Activated CD8-positive, alpha-beta memory T cell treated with anti-CD3 and anti-CD28 coated beads, Interleukin-2, amount 50 U/mL, for 4 hours (primary cell): Measurements from ENCODE around the gene ADGRV1.

Experiments used
- DNase-seq: peaks from one replicate; pipeline ENCODE4 v3.0.0-alpha.2; 2020

The ADGRV1 gene

GRCh38 chr5:91121347-91121993 lies 562.9 kb downstream of the ADGRV1 start:
- no peak for DNase-seq

- no peak for DNase-seq
These were observed 564.1 kb downstream of the ADGRV1 start for GRCh38 chr5:91122651-91123050.

GRCh38 chr5:91123291-91123690 lies 564.7 kb downstream of the ADGRV1 start:
- no peak for DNase-seq

- no peak for DNase-seq
These were observed 565.3 kb downstream of the ADGRV1 start for GRCh38 chr5:91123901-91124300.

GRCh38 chr5:91125916-91126315 lies 567.3 kb downstream of the ADGRV1 start:
- DNase-seq = no peak

GRCh38 chr5:91126448-91126847 lies 567.9 kb downstream of the ADGRV1 start:
- DNase-seq = no peak

GRCh38 chr5:91126888-91127287 lies 568.3 kb downstream of the ADGRV1 start:
- no peak for DNase-seq

GRCh38 chr5:91127456-91128081 lies 569.0 kb downstream of the ADGRV1 start:
- DNase-seq = no peak

- DNase-seq = no peak
These were observed 570.0 kb downstream of the ADGRV1 start for GRCh38 chr5:91128604-91129003.

- no peak for DNase-seq
These were observed 571.2 kb downstream of the ADGRV1 start for GRCh38 chr5:91129748-91130147.

- no peak for DNase-seq
These were observed 572.2 kb downstream of the ADGRV1 start for GRCh38 chr5:91130759-91131158.

GRCh38 chr5:91132550-91132949 lies 574.0 kb downstream of the ADGRV1 start:
- no peak for DNase-seq

- DNase-seq = no peak
These were observed 574.6 kb downstream of the ADGRV1 start for GRCh38 chr5:91133183-91133582.

GRCh38 chr5:91135475-91136248 lies 577.1 kb downstream of the ADGRV1 start:
- DNase-seq = no peak

GRCh38 chr5:91136271-91136670 lies 577.7 kb downstream of the ADGRV1 start:
- no peak for DNase-seq

GRCh38 chr5:91137647-91138046 lies 579.0 kb downstream of the ADGRV1 start:
- DNase-seq = no peak

- DNase-seq = no peak
These were observed 581.1 kb downstream of the ADGRV1 start for GRCh38 chr5:91139572-91140200.

GRCh38 chr5:91140657-91141056 lies 582.1 kb downstream of the ADGRV1 start:
- no peak for DNase-seq

GRCh38 chr5:91141642-91142041 lies 583.0 kb downstream of the ADGRV1 start:
- no peak for DNase-seq

GRCh38 chr5:91142386-91142785 lies 583.8 kb downstream of the ADGRV1 start:
- DNase-seq = no peak

- DNase-seq = no peak
These were observed 584.2 kb downstream of the ADGRV1 start for GRCh38 chr5:91142819-91143218.

- no peak for DNase-seq
These were observed 585.2 kb downstream of the ADGRV1 start for GRCh38 chr5:91143840-91144239.

GRCh38 chr5:91144491-91145332 lies 586.1 kb downstream of the ADGRV1 start:
- no peak for DNase-seq
